WTC11 (cell line): ENCODE measurements around the gene PCDH9. TPM values are rescaled to one million over a fixed set of nuclear protein-coding genes. Genes with fewer than 3 reads are reported as not detected.

Experiments used
- ATAC-seq: fragments of 200-7000 bp; cut with Tn5 transposase; 2 replicates; pipeline ENCODE4 v1.10.0; 2021; ENCODE audit warnings: mild to moderate bottlenecking, moderate library complexity
- CTCF ChIA-PET: fragments of 300-600 bp; sonication (Branson Sonifier 250); formaldehyde crosslinking; loops from one replicate; lab custom pipeline; 2021; ENCODE audit warnings: antibody characterized with exemption; lab: Charles Lee
- POLR2A ChIA-PET: fragments of 350-600 bp; sonication (Branson Sonifier 250); formaldehyde crosslinking; loops from one replicate; lab custom pipeline; 2021; ENCODE audit warnings: antibody characterized with exemption; lab: Charles Lee
- DNase-seq: peaks from one replicate; pipeline ENCODE4 v3.0.0; 2021; ENCODE audit warnings: low spot score
- H3K27ac Mint-ChIP-seq: 2 replicates; pipeline ENCODE4 v1.8.0; 2021; ENCODE audit warnings: mixed read lengths
- H3K27me3 Mint-ChIP-seq: 2 replicates; pipeline ENCODE4 v1.8.0; 2021; ENCODE audit warnings: low read depth, mild to moderate bottlenecking, moderate library complexity, mixed read lengths
- H3K36me3 Mint-ChIP-seq: 2 replicates; pipeline ENCODE4 v1.8.0; 2021; ENCODE audit warnings: mixed read lengths
- H3K4me1 Mint-ChIP-seq: 2 replicates; pipeline ENCODE4 v1.8.0; 2022; ENCODE audit warnings: mixed read lengths
- H3K4me3 Mint-ChIP-seq: 2 replicates; pipeline ENCODE4 v1.8.0; 2021; ENCODE audit warnings: mild to moderate bottlenecking, moderate library complexity, mixed read lengths
- H3K9me3 Mint-ChIP-seq: 2 replicates; pipeline ENCODE4 v1.8.0; 2021; ENCODE audit warnings: mixed read lengths
- CREM ChIP-seq: sonication (generic); formaldehyde crosslinking; IDR thresholded peaks from 2 replicates; pipeline ENCODE4 v1.8.1; 2022; ENCODE audit warnings: mild to moderate bottlenecking, missing genetic modification reagents, moderate library complexity
- CTCF ChIP-seq: fragments of 200-600 bp; IDR thresholded peaks from 2 replicates; pipeline ENCODE4 v1.8.0; 2022; ENCODE audit warnings: antibody characterized with exemption
- E2F5 ChIP-seq: sonication (generic); formaldehyde crosslinking; IDR thresholded peaks from 2 replicates; pipeline ENCODE4 v1.8.1; 2022; ENCODE audit warnings: mild to moderate bottlenecking, moderate library complexity, missing genetic modification reagents
- ESRRA ChIP-seq: sonication (generic); formaldehyde crosslinking; IDR thresholded peaks from 2 replicates; pipeline ENCODE4 v1.8.1; 2022; ENCODE audit warnings: mild to moderate bottlenecking, missing genetic modification reagents, borderline replicate concordance
- ETV6 ChIP-seq: sonication (generic); formaldehyde crosslinking; IDR thresholded peaks from 2 replicates; pipeline ENCODE4 v1.8.1; 2022; ENCODE audit warnings: mild to moderate bottlenecking, missing genetic modification reagents
- FOXJ3 ChIP-seq: sonication (generic); formaldehyde crosslinking; IDR thresholded peaks from 2 replicates; pipeline ENCODE4 v1.9.0; 2021; ENCODE audit warnings: missing genetic modification reagents, mild to moderate bottlenecking, borderline replicate concordance
- FOXP4 ChIP-seq: sonication (generic); formaldehyde crosslinking; IDR thresholded peaks from 2 replicates; pipeline ENCODE4 v1.8.0; 2022; ENCODE audit warnings: mild to moderate bottlenecking, missing genetic modification reagents
- GRHL2 ChIP-seq: fragments of 250-450 bp; sonication (Bioruptor Pico); IDR thresholded peaks from 2 replicates; pipeline ENCODE4 v1.8.0; 2022; ENCODE audit warnings: mild to moderate bottlenecking, moderate library complexity; ENCODE audit not compliant: insufficient replicate concordance, severe bottlenecking
- MXD4 ChIP-seq: fragments of 250-450 bp; sonication (Bioruptor Pico); IDR thresholded peaks from 2 replicates; pipeline ENCODE4 v1.8.0; 2021; ENCODE audit warnings: mild to moderate bottlenecking, moderate library complexity, borderline replicate concordance
- NFATC4 ChIP-seq: fragments of 250-450 bp; sonication (Bioruptor Pico); IDR thresholded peaks from 2 replicates; pipeline ENCODE4 v1.9.0; 2021; ENCODE audit warnings: mild to moderate bottlenecking
- NFE2L1 ChIP-seq: sonication (generic); formaldehyde crosslinking; IDR thresholded peaks from 2 replicates; pipeline ENCODE4 v1.8.1; 2023; ENCODE audit warnings: missing genetic modification reagents
- NFYB ChIP-seq: sonication (generic); formaldehyde crosslinking; conservative IDR thresholded peaks from 2 replicates; pipeline ENCODE4 v1.8.0; 2022; ENCODE audit warnings: low read depth, missing genetic modification reagents
- RORB ChIP-seq: fragments of 250-450 bp; sonication (Bioruptor Pico); IDR thresholded peaks from 2 replicates; pipeline ENCODE4 v1.9.0; 2021; ENCODE audit warnings: mild to moderate bottlenecking
- SMAD4 ChIP-seq: sonication (generic); formaldehyde crosslinking; IDR thresholded peaks from 2 replicates; pipeline ENCODE4 v1.8.0; 2022; ENCODE audit warnings: mild to moderate bottlenecking, missing genetic modification reagents
- SOX15 ChIP-seq: fragments of 250-450 bp; sonication (Bioruptor Pico); IDR thresholded peaks from 2 replicates; pipeline ENCODE4 v1.9.0; 2021; ENCODE audit warnings: mild to moderate bottlenecking
- ZMAT4 ChIP-seq: fragments of 250-450 bp; sonication (Bioruptor Pico); IDR thresholded peaks from 2 replicates; pipeline ENCODE4 v1.9.0; 2021; ENCODE audit warnings: mild to moderate bottlenecking
- ZNF138 ChIP-seq: sonication (generic); formaldehyde crosslinking; conservative IDR thresholded peaks from 2 replicates; pipeline ENCODE4 v1.8.1; 2022; ENCODE audit warnings: mild to moderate bottlenecking, moderate library complexity, missing genetic modification reagents
- ZNF281 ChIP-seq: sonication (generic); formaldehyde crosslinking; IDR thresholded peaks from 2 replicates; pipeline ENCODE4 v1.8.0; 2023; ENCODE audit warnings: mild to moderate bottlenecking, missing genetic modification reagents
- ZNF317 ChIP-seq: sonication (generic); formaldehyde crosslinking; IDR thresholded peaks from 2 replicates; pipeline ENCODE4 v1.8.1; 2023; ENCODE audit warnings: low read depth, mild to moderate bottlenecking, moderate library complexity, missing genetic modification reagents, borderline replicate concordance
- ZNF416 ChIP-seq: fragments of 250-450 bp; sonication (Bioruptor Pico); IDR thresholded peaks from 2 replicates; pipeline ENCODE4 v1.9.0; 2021; ENCODE audit warnings: mild to moderate bottlenecking, inconsistent platforms
- ZNF671 ChIP-seq: fragments of 250-450 bp; sonication (Bioruptor Pico); IDR thresholded peaks from 2 replicates; pipeline ENCODE4 v1.8.0; 2021; ENCODE audit warnings: mild to moderate bottlenecking
- total RNA-seq: library from RNA; stranded (reverse); gene quantifications from 3 replicates; pipeline ENCODE4 v1.2.3, GENCODE V29; 2021
- TF ChIP-seq, protein P1 (sequence below): sonication (generic); formaldehyde crosslinking; IDR thresholded peaks from 2 replicates; pipeline ENCODE4 v1.8.1; 2023; ENCODE audit warnings: mild to moderate bottlenecking, missing genetic modification reagents
- TF ChIP-seq, protein P2 (sequence below): sonication (generic); formaldehyde crosslinking; IDR thresholded peaks from 2 replicates; pipeline ENCODE4 v1.8.1; 2023; ENCODE audit warnings: mild to moderate bottlenecking, missing genetic modification reagents, moderate library complexity
- TF ChIP-seq, protein P3 (sequence below): sonication (generic); formaldehyde crosslinking; IDR thresholded peaks from 2 replicates; pipeline ENCODE4 v1.8.0; 2022; ENCODE audit warnings: mild to moderate bottlenecking, missing genetic modification reagents

The PCDH9 gene
- total RNA-seq, 1 experiment from 2014 or later: 0.48 TPM

- TF ChIP-seq ZNF281 (CRISPR knock-in tag) (no peak), NFYB (CRISPR knock-in tag) (no peak), SMAD4 (CRISPR knock-in tag) (no peak), CTCF (no peak), NFATC4 (CRISPR knock-in tag) (no peak), NFE2L1 (CRISPR knock-in tag) (no peak), ZNF671 (CRISPR knock-in tag) (no peak), ZNF317 (no peak), ZNF138 (CRISPR knock-in tag) (no peak), MXD4 (no peak), FOXJ3 (CRISPR knock-in tag) (no peak), ETV6 (CRISPR knock-in tag) (no peak)
- TF ChIP-seq, protein P1, sequence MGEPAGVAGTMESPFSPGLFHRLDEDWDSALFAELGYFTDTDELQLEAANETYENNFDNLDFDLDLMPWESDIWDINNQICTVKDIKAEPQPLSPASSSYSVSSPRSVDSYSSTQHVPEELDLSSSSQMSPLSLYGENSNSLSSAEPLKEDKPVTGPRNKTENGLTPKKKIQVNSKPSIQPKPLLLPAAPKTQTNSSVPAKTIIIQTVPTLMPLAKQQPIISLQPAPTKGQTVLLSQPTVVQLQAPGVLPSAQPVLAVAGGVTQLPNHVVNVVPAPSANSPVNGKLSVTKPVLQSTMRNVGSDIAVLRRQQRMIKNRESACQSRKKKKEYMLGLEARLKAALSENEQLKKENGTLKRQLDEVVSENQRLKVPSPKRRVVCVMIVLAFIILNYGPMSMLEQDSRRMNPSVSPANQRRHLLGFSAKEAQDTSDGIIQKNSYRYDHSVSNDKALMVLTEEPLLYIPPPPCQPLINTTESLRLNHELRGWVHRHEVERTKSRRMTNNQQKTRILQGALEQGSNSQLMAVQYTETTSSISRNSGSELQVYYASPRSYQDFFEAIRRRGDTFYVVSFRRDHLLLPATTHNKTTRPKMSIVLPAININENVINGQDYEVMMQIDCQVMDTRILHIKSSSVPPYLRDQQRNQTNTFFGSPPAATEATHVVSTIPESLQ (CRISPR knock-in tag): no peak
- TF ChIP-seq, all 79 proteins: peak for 0
Observed at GRCh38 chr13:67223742-67224141, 6.4 kb downstream of the PCDH9 start (continued).

DNA sequence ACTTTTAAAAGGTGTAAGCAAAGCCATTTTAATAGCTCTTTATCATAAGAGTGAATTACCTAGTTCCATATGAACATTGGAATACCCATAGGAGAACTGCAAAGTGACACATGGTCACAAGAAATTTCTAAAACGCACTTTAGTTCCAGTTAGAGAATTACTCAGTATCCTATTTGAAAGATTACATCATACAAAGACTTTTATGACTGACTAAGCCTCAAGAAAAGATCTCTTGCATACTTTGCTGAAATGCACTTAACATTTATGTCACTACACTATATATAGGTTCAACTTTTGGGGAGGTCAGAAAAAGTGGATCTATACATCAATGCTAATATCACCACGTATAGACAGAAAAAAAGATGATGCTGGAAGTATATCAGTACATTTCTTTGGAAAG, 7.1 kb downstream of the PCDH9 start:
- Mint-ChIP-seq H3K4me3 (no peak overlapping the region), H3K36me3 (no peaks in the 10 kb centered on the region), H3K9me3 (no peaks in the 10 kb centered on the region), H3K27ac (no peak overlapping the region), H3K4me1 (peaks cover 6% of the 10 kb centered on the region), H3K27me3 (no peaks in the 10 kb centered on the region; the same call in 1 of the 2 replicates)
- ChIA-PET POLR2A (no interaction called here), CTCF (interaction anchor here (1.2 to 1.4 kb wide), 2 partner anchors 534 to 730 kb away, joined by 3 to 5 read pairs; no protein-coding TSS in a partner anchor)
- DNase-seq (no peak), ATAC-seq (no peak)
- TF ChIP-seq RORB (CRISPR knock-in tag) (no peak), MXD4 (no peak), SOX15 (CRISPR knock-in tag) (no peak), E2F5 (CRISPR knock-in tag) (no peak), ZMAT4 (CRISPR knock-in tag) (no peak), ZNF416 (CRISPR knock-in tag) (no peak), FOXP4 (no peak), ZNF281 (CRISPR knock-in tag) (no peak), ESRRA (CRISPR knock-in tag) (no peak), ETV6 (CRISPR knock-in tag) (no peak), CREM (no peak), GRHL2 (CRISPR knock-in tag) (no peak)
- TF ChIP-seq, protein P2, sequence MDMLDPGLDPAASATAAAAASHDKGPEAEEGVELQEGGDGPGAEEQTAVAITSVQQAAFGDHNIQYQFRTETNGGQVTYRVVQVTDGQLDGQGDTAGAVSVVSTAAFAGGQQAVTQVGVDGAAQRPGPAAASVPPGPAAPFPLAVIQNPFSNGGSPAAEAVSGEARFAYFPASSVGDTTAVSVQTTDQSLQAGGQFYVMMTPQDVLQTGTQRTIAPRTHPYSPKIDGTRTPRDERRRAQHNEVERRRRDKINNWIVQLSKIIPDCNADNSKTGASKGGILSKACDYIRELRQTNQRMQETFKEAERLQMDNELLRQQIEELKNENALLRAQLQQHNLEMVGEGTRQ: no peak
- TF ChIP-seq, protein P3, sequence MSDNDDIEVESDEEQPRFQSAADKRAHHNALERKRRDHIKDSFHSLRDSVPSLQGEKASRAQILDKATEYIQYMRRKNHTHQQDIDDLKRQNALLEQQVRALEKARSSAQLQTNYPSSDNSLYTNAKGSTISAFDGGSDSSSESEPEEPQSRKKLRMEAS: no peak
